ENCODE measurements around the gene PRDM9. TPM values are rescaled to one million over a fixed set of nuclear protein-coding genes. Genes with fewer than 3 reads are reported as not detected.
"Not testable (repeated sequence)": the region's sequence is repeated elsewhere in the genome, so short reads cannot be mapped to it uniquely, and the experiment has no call there.

PRDM9 gene
- total RNA-seq: not detected
- long read RNA-seq: 0 reads

GRCh38 chr5:23507278-23507685 is at the start of gene PRDM9:
TSS of gene PRDM9 (plus strand) at chr5:23507609. CDS start at chr5:23509034, 1,425 bp downstream.
- intact Hi-C loops (cut with DNase I): no loop called here
- ATAC-seq: peak; percentile 72 to 99

GRCh38 chr5:23457780-23458179 is 49.6 kb upstream of the PRDM9 start:
- intact Hi-C loops (cut with DNase I): no loop called here

More at GRCh38 chr5:23507278-23507685, at the start of gene PRDM9:
- peak; percentile 80 for DNase-seq

GRCh38 chr5:23459214-23459613 is 48.2 kb upstream of the PRDM9 start:
- ATAC-seq: no peak
- no peak for DNase-seq
- intact Hi-C loops (cut with DNase I): no loop called here

More at GRCh38 chr5:23457780-23458179, 49.6 kb upstream of the PRDM9 start:
- ATAC-seq (no peak), DNase-seq (no peak)

- ATAC-seq (no peak), DNase-seq (no peak)
- intact Hi-C loops (cut with DNase I): no loop called here
Observed at GRCh38 chr5:23461576-23461975, 45.8 kb upstream of the PRDM9 start.

GRCh38 chr5:23466401-23466912 is 41.0 kb upstream of the PRDM9 start:
- intact Hi-C loops (cut with DNase I): no loop called here
- ATAC-seq (peak in 1 of 2 donors; percentile 84), DNase-seq (no peak)

GRCh38 chr5:23468658-23469057 is 38.8 kb upstream of the PRDM9 start:
- DNase-seq (no peak), ATAC-seq (no peak)
- intact Hi-C loops (cut with DNase I): no loop called here

GRCh38 chr5:23473915-23474314 is 33.5 kb upstream of the PRDM9 start:
- DNase-seq: no peak
- ATAC-seq: no peak
- intact Hi-C loops (cut with DNase I): loop anchor here in 1 of 2 donors (10.0 kb wide), 1 partner anchor 59 kb away; no protein-coding TSS in a partner anchor

- no peak for DNase-seq
- intact Hi-C loops (cut with DNase I): loop anchor here in 1 of 2 donors (10.0 kb wide), 1 partner anchor 60 kb away; no protein-coding TSS in a partner anchor
- no peak for ATAC-seq
Observed at GRCh38 chr5:23474315-23474714, 33.1 kb upstream of the PRDM9 start.

GRCh38 chr5:23476580-23476979 is 30.8 kb upstream of the PRDM9 start:
- DNase-seq (no peak), ATAC-seq (no peak)
- intact Hi-C loops (cut with DNase I): loop anchor here in 1 of 2 donors (10.0 kb wide), 1 partner anchor 62 kb away; no protein-coding TSS in a partner anchor

- ATAC-seq (no peak), DNase-seq (no peak)
- intact Hi-C loops (cut with DNase I): no loop called here
Observed at GRCh38 chr5:23482642-23483041, 24.8 kb upstream of the PRDM9 start.

- intact Hi-C loops (cut with DNase I): no loop called here
- DNase-seq (no peak), ATAC-seq (no peak)
Observed at GRCh38 chr5:23483090-23483489, 24.3 kb upstream of the PRDM9 start.

GRCh38 chr5:23484096-23484495 is 23.3 kb upstream of the PRDM9 start:
- ATAC-seq (no peak), DNase-seq (no peak)
- intact Hi-C loops (cut with DNase I): no loop called here

GRCh38 chr5:23486227-23486626 is 21.2 kb upstream of the PRDM9 start:
- DNase-seq; ATAC-seq; intact Hi-C loops (cut with DNase I): not testable (repeated sequence)

GRCh38 chr5:23490993-23491392 is 16.4 kb upstream of the PRDM9 start:
- no peak for DNase-seq
- ATAC-seq: no peak
- intact Hi-C loops (cut with DNase I): no loop called here

GRCh38 chr5:23494558-23494957 is 12.9 kb upstream of the PRDM9 start:
- DNase-seq (no peak), ATAC-seq (no peak)
- intact Hi-C loops (cut with DNase I): no loop called here

- no peak for DNase-seq
- intact Hi-C loops (cut with DNase I): no loop called here
- ATAC-seq: no peak
Observed at GRCh38 chr5:23496576-23496975, 10.8 kb upstream of the PRDM9 start.

GRCh38 chr5:23506329-23507236 is 826 bp upstream of the PRDM9 start:
- DNase-seq (no peak), ATAC-seq (peak; percentile 25 to 71)
- intact Hi-C loops (cut with DNase I): no loop called here

- DNase-seq; intact Hi-C loops (cut with DNase I); ATAC-seq: not testable (repeated sequence)
Observed at GRCh38 chr5:23510434-23510833, 3.0 kb downstream of the PRDM9 start.

GRCh38 chr5:23522553-23522952 is 15.1 kb downstream of the PRDM9 start:
- DNase-seq (no peak), ATAC-seq (no peak)
- intact Hi-C loops (cut with DNase I): no loop called here

- intact Hi-C loops (cut with DNase I): no loop called here
- DNase-seq (no peak), ATAC-seq (no peak)
Observed at GRCh38 chr5:23523031-23523430, 15.6 kb downstream of the PRDM9 start.

All from left cardiac atrium (tissue), 4 donors.